Mesothelial cell of epicardium (in vitro differentiated cells): ENCODE measurements around the gene NCKAP5. TPM values are rescaled to one million over a fixed set of nuclear protein-coding genes. Genes with fewer than 3 reads are reported as not detected.

Experiments
- DNase-seq, 2 experiments: peaks; one replicate each; pipeline ENCODE4 v3.0.0; 2021; ENCODE audit warnings: low spot score in 2 of 2; ENCODE audit not compliant: unreplicated experiment in 2 of 2
- H3K27ac Mint-ChIP-seq: 2 replicates; pipeline ENCODE4 v1.8.0; 2021; ENCODE audit warnings: mixed read lengths
- H3K27me3 Mint-ChIP-seq: 2 replicates; pipeline ENCODE4 v1.8.0; 2021; ENCODE audit warnings: low read depth, mixed read lengths
- H3K36me3 Mint-ChIP-seq: 2 replicates; pipeline ENCODE4 v1.8.0; 2021; ENCODE audit warnings: mixed read lengths
- H3K4me1 Mint-ChIP-seq: 2 replicates; pipeline ENCODE4 v1.8.0; 2021; ENCODE audit warnings: mixed read lengths
- H3K4me3 Mint-ChIP-seq: 2 replicates; pipeline ENCODE4 v1.8.0; 2021; ENCODE audit warnings: mild to moderate bottlenecking, moderate library complexity, mixed read lengths
- H3K9me3 Mint-ChIP-seq: 2 replicates; pipeline ENCODE4 v1.8.0; 2021; ENCODE audit warnings: mixed read lengths
- total RNA-seq: library from RNA; stranded (reverse); gene quantifications from 3 replicates; pipeline ENCODE4 v1.2.1, GENCODE V29; 2021
- TF ChIP-seq, protein P1 (sequence below): fragments of 200-600 bp; sonication (generic); IDR thresholded peaks from one replicate; pipeline ENCODE4 v1.5.0; 2021; ENCODE audit warnings: antibody characterized with exemption; ENCODE audit not compliant: unreplicated experiment

NCKAP5 gene
- total RNA-seq, 1 donor from 2014 or later, result 2.1 TPM

DNA sequence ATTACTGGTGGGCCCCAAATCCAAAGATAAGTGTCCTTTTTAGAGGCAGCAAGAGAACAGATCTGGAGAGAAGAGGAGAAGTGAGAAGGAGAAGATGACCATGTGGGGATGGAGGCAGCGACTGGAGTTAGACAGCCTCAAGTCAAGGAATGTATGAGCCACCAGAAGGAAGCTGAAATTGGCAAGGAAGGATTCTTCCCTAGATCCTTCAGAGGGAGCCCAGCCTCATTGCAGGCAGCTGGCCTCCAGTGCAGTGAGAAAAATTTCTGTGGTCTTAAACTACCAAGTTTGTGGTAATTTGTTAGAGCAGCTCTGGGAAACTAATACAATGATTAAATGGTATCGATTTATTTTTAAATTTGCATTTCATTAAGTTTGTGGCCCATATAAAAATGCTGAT lies 167.9 kb downstream of the NCKAP5 start:
- TF ChIP-seq, protein P1, sequence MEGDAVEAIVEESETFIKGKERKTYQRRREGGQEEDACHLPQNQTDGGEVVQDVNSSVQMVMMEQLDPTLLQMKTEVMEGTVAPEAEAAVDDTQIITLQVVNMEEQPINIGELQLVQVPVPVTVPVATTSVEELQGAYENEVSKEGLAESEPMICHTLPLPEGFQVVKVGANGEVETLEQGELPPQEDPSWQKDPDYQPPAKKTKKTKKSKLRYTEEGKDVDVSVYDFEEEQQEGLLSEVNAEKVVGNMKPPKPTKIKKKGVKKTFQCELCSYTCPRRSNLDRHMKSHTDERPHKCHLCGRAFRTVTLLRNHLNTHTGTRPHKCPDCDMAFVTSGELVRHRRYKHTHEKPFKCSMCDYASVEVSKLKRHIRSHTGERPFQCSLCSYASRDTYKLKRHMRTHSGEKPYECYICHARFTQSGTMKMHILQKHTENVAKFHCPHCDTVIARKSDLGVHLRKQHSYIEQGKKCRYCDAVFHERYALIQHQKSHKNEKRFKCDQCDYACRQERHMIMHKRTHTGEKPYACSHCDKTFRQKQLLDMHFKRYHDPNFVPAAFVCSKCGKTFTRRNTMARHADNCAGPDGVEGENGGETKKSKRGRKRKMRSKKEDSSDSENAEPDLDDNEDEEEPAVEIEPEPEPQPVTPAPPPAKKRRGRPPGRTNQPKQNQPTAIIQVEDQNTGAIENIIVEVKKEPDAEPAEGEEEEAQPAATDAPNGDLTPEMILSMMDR, result no peak
- Mint-ChIP-seq H3K4me1 (no peaks in the 10 kb centered on the region), H3K4me3 (no peak overlapping the region), H3K36me3 (no peaks in the 10 kb centered on the region), H3K27me3 (peaks cover 5% of the 10 kb centered on the region), H3K9me3 (peaks cover 4% of the 10 kb centered on the region), H3K27ac (no peak overlapping the region)
- no peak for DNase-seq

DNA sequence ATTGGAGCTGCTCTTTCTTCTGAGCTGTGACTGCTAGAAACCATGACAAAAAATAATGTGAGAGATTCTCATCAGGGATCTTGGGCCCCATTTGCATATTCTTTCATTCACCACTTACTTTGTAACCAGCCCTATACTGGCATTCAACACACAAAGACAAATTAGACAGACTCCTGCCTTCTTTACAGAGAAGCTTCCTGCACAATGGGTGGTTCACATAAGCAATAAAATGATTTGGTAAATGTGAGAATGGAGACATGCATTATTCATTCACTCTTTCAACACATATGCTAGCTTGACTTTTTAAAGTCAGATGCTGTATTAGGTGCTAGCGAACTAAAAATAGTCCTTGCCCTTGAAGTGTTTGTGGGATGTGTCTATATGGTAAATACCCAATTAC lies 174.4 kb downstream of the NCKAP5 start:
- Mint-ChIP-seq H3K4me3 (no peak overlapping the region), H3K36me3 (no peaks in the 10 kb centered on the region), H3K27me3 (peaks cover 3% of the 10 kb centered on the region), H3K4me1 (no peaks in the 10 kb centered on the region), H3K27ac (no peak overlapping the region), H3K9me3 (peaks cover 10% of the 10 kb centered on the region)
- TF ChIP-seq, protein P1, result no peak
- no peak for DNase-seq

DNA sequence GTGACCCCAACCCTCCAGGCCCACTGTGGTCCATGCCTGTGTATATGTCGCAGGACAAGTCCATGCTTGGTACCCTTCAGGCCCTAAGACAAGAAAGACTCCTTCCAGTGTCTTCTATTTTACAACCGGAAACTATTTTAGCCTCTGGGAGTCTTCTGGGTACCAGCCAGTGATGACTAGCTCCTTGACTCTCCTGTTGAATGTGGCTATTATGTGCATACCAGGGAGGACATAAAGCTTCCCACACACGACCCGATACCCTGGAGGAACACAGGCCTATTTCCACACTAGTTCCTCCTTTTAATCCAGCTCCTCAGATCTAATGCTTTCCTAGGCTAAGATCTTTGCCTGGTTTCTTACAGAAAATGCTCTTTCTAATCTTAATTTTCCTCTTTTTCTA lies 178.1 kb downstream of the NCKAP5 start:
- no peak for DNase-seq
- no peak overlapping the region for H3K4me3 Mint-ChIP-seq
- H3K27ac Mint-ChIP-seq, result no peak overlapping the region
- H3K4me1 Mint-ChIP-seq, result no peaks in the 10 kb centered on the region
- no peaks in the 10 kb centered on the region for H3K36me3 Mint-ChIP-seq
- H3K27me3 Mint-ChIP-seq, result no peaks in the 10 kb centered on the region
- H3K9me3 Mint-ChIP-seq, result peaks cover 28% of the 10 kb centered on the region
- TF ChIP-seq, protein P1, result no peak

DNA sequence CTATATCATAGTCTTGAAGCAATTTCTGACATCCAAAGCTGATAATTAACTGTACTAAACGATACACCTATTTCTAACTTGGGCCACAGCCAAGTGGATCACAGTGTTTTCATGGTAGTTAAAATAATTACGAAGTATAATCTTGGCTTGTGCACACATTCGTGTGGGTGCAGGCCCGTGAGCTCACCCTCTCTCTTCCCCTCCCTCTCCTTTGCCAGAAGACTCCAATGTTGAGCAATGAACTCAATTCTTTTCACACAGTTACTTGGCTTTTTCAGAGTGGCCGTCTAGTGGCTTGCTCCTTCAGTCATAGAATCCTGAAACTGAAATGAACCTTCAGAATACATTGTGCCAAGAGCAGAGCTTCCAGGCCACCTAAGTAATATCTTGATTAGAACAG lies 178.7 kb downstream of the NCKAP5 start:
- Mint-ChIP-seq H3K36me3 (no peaks in the 10 kb centered on the region), H3K27me3 (no peaks in the 10 kb centered on the region), H3K4me1 (no peaks in the 10 kb centered on the region), H3K4me3 (no peak overlapping the region), H3K9me3 (peaks cover 28% of the 10 kb centered on the region), H3K27ac (no peak overlapping the region)
- DNase-seq, result no peak
- TF ChIP-seq, protein P1, result no peak

DNA sequence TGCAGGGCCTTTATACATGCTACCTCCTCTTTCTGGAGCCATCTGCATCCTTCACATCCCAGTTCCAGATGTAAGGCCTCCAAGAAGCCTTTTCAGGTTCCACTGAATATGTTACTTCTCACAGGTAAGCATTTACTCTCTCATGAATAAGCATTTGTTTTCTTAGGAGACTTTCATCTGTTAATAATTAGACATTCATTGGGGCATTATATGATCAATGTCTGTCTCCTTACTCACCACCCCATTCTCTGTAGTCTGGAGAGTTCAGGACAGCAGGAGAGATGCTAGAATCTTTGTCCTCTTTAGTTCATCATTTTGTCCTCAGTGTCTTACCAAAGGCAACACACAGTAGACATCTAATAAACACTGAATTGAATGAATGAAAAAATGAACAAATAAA lies 185.7 kb downstream of the NCKAP5 start:
- no peak for DNase-seq
- H3K4me3 Mint-ChIP-seq, result no peak overlapping the region
- H3K4me1 Mint-ChIP-seq, result no peaks in the 10 kb centered on the region
- TF ChIP-seq, protein P1, result no peak
- no peak overlapping the region for H3K27ac Mint-ChIP-seq
- H3K36me3 Mint-ChIP-seq, result no peaks in the 10 kb centered on the region
- peaks cover 21% of the 10 kb centered on the region for H3K9me3 Mint-ChIP-seq
- H3K27me3 Mint-ChIP-seq, result peaks cover 13% of the 10 kb centered on the region

DNA sequence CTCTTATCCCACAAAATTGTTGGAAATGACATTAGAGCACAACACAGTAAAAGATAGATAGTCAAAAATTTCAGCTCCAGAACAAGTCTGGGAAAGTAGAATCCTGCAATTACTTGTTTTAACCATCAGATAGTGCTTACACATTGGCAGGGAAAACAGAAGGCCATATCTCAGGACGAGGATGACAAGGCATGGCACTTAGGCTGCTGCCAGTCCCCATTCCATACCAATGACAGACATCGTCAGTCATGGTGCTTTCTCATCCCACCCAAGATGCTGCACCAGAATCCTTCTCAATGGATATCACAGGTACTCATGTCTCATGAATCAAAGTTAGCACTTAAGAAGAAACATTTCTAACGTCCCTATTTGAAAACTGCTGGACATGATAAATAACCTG lies 187.3 kb downstream of the NCKAP5 start:
- Mint-ChIP-seq H3K27ac (no peak overlapping the region), H3K27me3 (peaks cover 20% of the 10 kb centered on the region), H3K4me1 (no peaks in the 10 kb centered on the region), H3K4me3 (no peak overlapping the region), H3K9me3 (peaks cover 7% of the 10 kb centered on the region), H3K36me3 (no peaks in the 10 kb centered on the region)
- DNase-seq, result no peak
- TF ChIP-seq, protein P1, result no peak
